K562 (cell line): ENCODE results near the gene HMSD. TPM values are rescaled to one million over a fixed set of nuclear protein-coding genes. Genes with fewer than 3 reads are reported as not detected.

ENCODE experiments used
- ATF6 ChIP-seq: sonication (generic); formaldehyde crosslinking; IDR thresholded peaks from 2 replicates; pipeline ENCODE4 v1.4.0; 2020; ENCODE audit warnings: mild to moderate bottlenecking, missing genetic modification reagents
- CCAR2 ChIP-seq: fragments of 200-400 bp; formaldehyde crosslinking; IDR thresholded peaks from 2 replicates; pipeline ENCODE4 v1.6.1; 2017; ENCODE audit warnings: mild to moderate bottlenecking, low read depth, low read length
- MNT ChIP-seq, 2 experiments: fragments of 450-650 bp; conservative IDR thresholded peaks; 2 replicates each; pipeline ENCODE4 v1.6.1; 2017; ENCODE audit warnings: mild to moderate bottlenecking in 2 of 2, moderate library complexity in 2 of 2
- NEUROD1 ChIP-seq: fragments of 150-350 bp; IDR thresholded peaks from 2 replicates; pipeline ENCODE4 v1.6.1; 2014; ENCODE audit warnings: borderline replicate concordance, low read length, low read depth; ENCODE audit not compliant: partially characterized antibody
- PRDM10 ChIP-seq: fragments of 450-650 bp; IDR thresholded peaks from 2 replicates; pipeline ENCODE4 v1.6.1; 2018; ENCODE audit not compliant: partially characterized antibody
- polyA plus RNA-seq, 8 experiments: library from polyadenylated mRNA; depleted of rRNA in 4 of 8; stranded (reverse) in 5 of 8; unstranded in 3 of 8; fragments of >200 nt; fragmentation: Nextera tagmentation in 2 of 8; fragmentation: Illumina TruSeq in 1 of 8; extraction: Ambion mirVana in 2 of 8; extraction: Trizol in 1 of 8; gene quantifications; 2 replicates each; pipeline versions ENCODE4 v1.2.1 to v1.2.3, GENCODE V29; 2011 to 2014; ENCODE audit warnings: inconsistent platforms in 1 of 8, missing spikeins in 1 of 8
- total RNA-seq, 7 experiments: library from RNA; depleted of rRNA in 6 of 7; stranded (reverse); fragments of >200 nt in 6 of 7; fragmentation: Illumina TruSeq in 2 of 7; extraction: Trizol in 2 of 7; gene quantifications; 2 replicates each; pipeline versions ENCODE4 v1.2.1 to v1.2.3, GENCODE V29; 2011 to 2021; ENCODE audit warnings: low replicate concordance in 1 of 7
- TF ChIP-seq, protein P1 (sequence below): sonication (generic); formaldehyde crosslinking; IDR thresholded peaks from 2 replicates; pipeline ENCODE4 v1.9.0; 2022; ENCODE audit warnings: mild to moderate bottlenecking, missing genetic modification reagents

The HMSD gene
- total and polyA plus RNA-seq, 9 of the 15 experiments (the other 6 are each of a cell fraction or from before 2014, with no cell fraction given): 0.18 to 0.39 (median 0.33) TPM; not detected in 6

- TF ChIP-seq, protein P1, sequence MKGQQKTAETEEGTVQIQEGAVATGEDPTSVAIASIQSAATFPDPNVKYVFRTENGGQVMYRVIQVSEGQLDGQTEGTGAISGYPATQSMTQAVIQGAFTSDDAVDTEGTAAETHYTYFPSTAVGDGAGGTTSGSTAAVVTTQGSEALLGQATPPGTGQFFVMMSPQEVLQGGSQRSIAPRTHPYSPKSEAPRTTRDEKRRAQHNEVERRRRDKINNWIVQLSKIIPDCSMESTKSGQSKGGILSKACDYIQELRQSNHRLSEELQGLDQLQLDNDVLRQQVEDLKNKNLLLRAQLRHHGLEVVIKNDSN (CRISPR knock-in tag): no peak
- no peak for TF ChIP-seq MNT (conservative IDR thresholded peaks at IDR 0.05)
- TF ChIP-seq PRDM10: no peak
- TF ChIP-seq ATF6: no peak
- TF ChIP-seq NEUROD1: no peak
- no peak for TF ChIP-seq CCAR2
- TF ChIP-seq, all 486 proteins: peak for 0
These were observed 21.7 kb downstream of the HMSD start (continued) for GRCh38 chr18:63970809-63971205.
